Psoas muscle (tissue), 8 donors: Measurements from ENCODE around the gene COL10A1. TPM values are rescaled to one million over a fixed set of nuclear protein-coding genes. Genes with fewer than 3 reads are reported as not detected.

ENCODE experiments used
- ATAC-seq, 4 donors: fragments of 200-7000 bp; cut with Tn5 transposase; one replicate each; pipeline ENCODE4 v1.9.1; 2020; ENCODE audit warnings: moderate library complexity in 3 of 4, mild to moderate bottlenecking in 2 of 4
- DNase-seq, 2 donors: peaks; one replicate each; pipeline ENCODE4 v3.0.0-alpha.2; 2020
- H3K27ac ChIP-seq: fragments of 200-600 bp; one replicate; pipeline ENCODE4 v1.8.0; 2022
- H3K27me3 ChIP-seq, 3 donors: fragments of 200-600 bp in 1 of 3; one replicate each; pipeline versions ENCODE4 v1.6.1 to v1.8.0; 2013 to 2022; ENCODE audit warnings: low read length in 2 of 3, mild to moderate bottlenecking in 2 of 3, moderate library complexity in 1 of 3; ENCODE audit not compliant: insufficient read depth in 3 of 3
- H3K36me3 ChIP-seq, 2 donors: fragments of 200-600 bp in 1 of 2; one replicate each; pipeline versions ENCODE4 v1.6.1 to v1.8.0; 2013 to 2022; ENCODE audit warnings: low read depth in 1 of 2, mild to moderate bottlenecking in 1 of 2, moderate library complexity in 1 of 2; ENCODE audit not compliant: insufficient read depth in 1 of 2
- H3K4me1 ChIP-seq: fragments of 200-600 bp; one replicate; pipeline ENCODE4 v1.8.0; 2022
- H3K4me3 ChIP-seq: fragments of 200-600 bp; one replicate; pipeline ENCODE4 v1.8.0; 2022; ENCODE audit warnings: mild to moderate bottlenecking
- H3K9me3 ChIP-seq: fragments of 200-600 bp; one replicate; pipeline ENCODE4 v1.8.0; 2022
- CTCF ChIP-seq: fragments of 200-600 bp; IDR thresholded peaks from one replicate; pipeline ENCODE4 v1.8.0; 2022; ENCODE audit warnings: antibody characterized with exemption
- WGBS, 3 donors: extraction: QIAGEN DNeasy Blood & Tissue Kit; methylation state at CpG; one replicate each; pipeline versions ENCODE4 v1.1.6 to v1.1.7; 2013; 5-methylcytosine and 5-hydroxymethylcytosine counted together
- intact Hi-C, 2 donors: fragments of 100-400 bp; cut with DNase I; formaldehyde crosslinking; loops; one replicate each; pipeline versions ENCODE4 v1.11.0 to v1.14.2; 2022
- polyA plus RNA-seq, 3 donors: library from polyadenylated mRNA; stranded (reverse); fragments of 200-250 nt; gene quantifications; one replicate each; pipeline ENCODE4 v1.2.3, GENCODE V29; 2013
- total RNA-seq, 4 donors: library from RNA; stranded (reverse); fragmentation: NEBNext Ultra II Directional in 2 of 4; extraction: Animal tissue kit (Norgen Biotek cat#: 25700) in 2 of 4; gene quantifications; one replicate each; pipeline versions ENCODE4 v1.2.1 to v1.2.4, GENCODE V29; 2021 to 2023
- donor health status: healthy with polysubstance abuse.
- donor health status: DM: no; HTN: no; CAD: no; lungs with moderate emphysema.
- donor health status: Bipolar disorder and iron deficiency.
- donor health status: healthy.
- donor health status: DM: yes; HTN: yes; CAD: no.
- donor health status: DM: no; HTN: no; CAD: no.
- donor health status: DM: no; HTN: no; CAD: no.
- donor health status: DM: yes; HTN: yes; CAD: no.

The COL10A1 gene
- total and polyA plus RNA-seq, 7 donors, result 0.08 to 0.41 TPM; not detected in 5

GRCh38 chr6:116152620-116153019 is 26.7 kb upstream of the COL10A1 start:
- 89 to 94% (median 90%) methylated on average over 1 of the region's 1 CpG for WGBS, 3 donors
- ATAC-seq, result no peak

GRCh38 chr6:116145803-116146675 is 20.1 kb upstream of the COL10A1 start:
- 58 to 67% (median 65%) methylated on average over 4 of the region's 4 CpGs for WGBS, 3 donors
- H3K9me3 ChIP-seq, result no peaks in the 10 kb centered on the region
- no peaks in the 10 kb centered on the region for H3K36me3 ChIP-seq
- H3K27me3 ChIP-seq, result no peaks in the 10 kb centered on the region
- no peaks in the 10 kb centered on the region for H3K4me1 ChIP-seq
- ATAC-seq (no peak), DNase-seq (no peak)
- intact Hi-C loops, result no loop called here
- TF ChIP-seq CTCF, result no peak
- H3K27ac ChIP-seq, result no peak overlapping the region
- no peak overlapping the region for H3K4me3 ChIP-seq

More at GRCh38 chr6:116152620-116153019, 26.7 kb upstream of the COL10A1 start:
- Histone ChIP-seq H3K9me3 (no peaks in the 10 kb centered on the region), H3K4me1 (no peaks in the 10 kb centered on the region), H3K4me3 (no peak overlapping the region), H3K27ac (no peak overlapping the region), H3K36me3 (no peaks in the 10 kb centered on the region), H3K27me3 (no peaks in the 10 kb centered on the region)
- intact Hi-C loops, result no loop called here
- no peak for DNase-seq
- no peak for TF ChIP-seq CTCF

- H3K4me3 ChIP-seq, result no peak overlapping the region
- DNase-seq (no peak), ATAC-seq (no peak)
- no peaks in the 10 kb centered on the region for H3K9me3 ChIP-seq
- H3K4me1 ChIP-seq, result no peaks in the 10 kb centered on the region
- intact Hi-C loops, result no loop called here
- H3K27me3 ChIP-seq, result no peaks in the 10 kb centered on the region
- WGBS, 3 donors, result 55 to 59% (median 58%) methylated on average over 3 of the region's 3 CpGs
- no peak overlapping the region for H3K27ac ChIP-seq
- H3K36me3 ChIP-seq, result peaks cover 0 to 7% of the 10 kb centered on the region in 2 donors
- no peak for TF ChIP-seq CTCF
Observed at GRCh38 chr6:116144605-116145004, 18.7 kb upstream of the COL10A1 start.

GRCh38 chr6:116139917-116140316 is 14.0 kb upstream of the COL10A1 start:
- WGBS, 3 donors, result 90 to 96% (median 95%) methylated on average over 4 of the region's 4 CpGs
- TF ChIP-seq CTCF, result no peak
- Histone ChIP-seq H3K36me3 (peaks cover 0 to 7% of the 10 kb centered on the region in 2 donors), H3K9me3 (no peaks in the 10 kb centered on the region), H3K27ac (no peak overlapping the region), H3K4me3 (no peak overlapping the region), H3K27me3 (no peaks in the 10 kb centered on the region), H3K4me1 (no peaks in the 10 kb centered on the region)
- DNase-seq (no peak), ATAC-seq (no peak)
- intact Hi-C loops, result no loop called here
